CD14-positive monocyte (primary cell): Measurements from ENCODE around the gene EVL. TPM values are rescaled to one million over a fixed set of nuclear protein-coding genes. Genes with fewer than 3 reads are reported as not detected.

Experiments used
- DNase-seq, 3 donors: peaks; one replicate each; pipeline ENCODE4 v3.0.0-alpha.2; 2011 to 2022
- H2AFZ ChIP-seq: 2 replicates; pipeline ENCODE4 v1.6.0; 2012; ENCODE audit warnings: mild to moderate bottlenecking, low read depth, low read length, inconsistent platforms; ENCODE audit not compliant: insufficient read depth, poor library complexity, severe bottlenecking
- H3K27ac ChIP-seq, 2 donors: 1 replicate in 1 of 2; 2 replicates in 1 of 2; pipeline ENCODE4 v1.5.1; 2012 to 2013; ENCODE audit warnings: low read length in 2 of 2, control low read depth in 1 of 2, inconsistent platforms in 1 of 2, low read depth in 1 of 2, mild to moderate bottlenecking in 1 of 2
- H3K27me3 ChIP-seq, 2 donors: one replicate each; pipeline versions ENCODE4 v1.6.0 to v1.6.1; 2011 to 2013; ENCODE audit warnings: low read length in 2 of 2; ENCODE audit not compliant: control insufficient read depth in 2 of 2, insufficient read depth in 2 of 2
- H3K36me3 ChIP-seq, 2 donors: replicated peaks in 1 of 2; 1 replicate in 1 of 2; 2 replicates in 1 of 2; pipeline versions ENCODE4 v1.5.1 to v1.6.1; 2012 to 2013; ENCODE audit warnings: low read length in 2 of 2, control low read depth in 1 of 2, inconsistent platforms in 1 of 2, mild to moderate bottlenecking in 1 of 2; ENCODE audit not compliant: insufficient read depth in 2 of 2, control insufficient read depth in 1 of 2
- H3K4me1 ChIP-seq, 2 donors: 1 replicate in 1 of 2; 2 replicates in 1 of 2; pipeline versions ENCODE4 v1.5.1 to v1.6.1; 2012 to 2013; ENCODE audit warnings: low read length in 2 of 2, control low read depth in 1 of 2, inconsistent platforms in 1 of 2, mild to moderate bottlenecking in 1 of 2, moderate library complexity in 1 of 2; ENCODE audit not compliant: insufficient read depth in 2 of 2, control insufficient read depth in 1 of 2
- H3K4me2 ChIP-seq: replicated peaks from 2 replicates; pipeline ENCODE3; 2012; ENCODE audit warnings: low read length, moderate library complexity, mild to moderate bottlenecking; ENCODE audit not compliant: poor library complexity, severe bottlenecking; ENCODE audit errors: extremely low read depth
- H3K4me3 ChIP-seq, 3 experiments: fragments of 200-600 bp in 1 of 3; sonication (generic) in 1 of 3; replicated peaks in 1 of 3; 1 replicate in 2 of 3; 2 replicates in 1 of 3; pipeline ENCODE4 v1.5.1; 2011 to 2013; ENCODE audit warnings: low read length in 3 of 3, mild to moderate bottlenecking in 3 of 3, control low read depth in 2 of 3, low read depth in 2 of 3, inconsistent platforms in 1 of 3, moderate library complexity in 1 of 3
- H3K79me2 ChIP-seq: 2 replicates; pipeline ENCODE4 v1.6.0; 2012; ENCODE audit warnings: mild to moderate bottlenecking, control low read depth, inconsistent platforms, low read length, moderate library complexity; ENCODE audit not compliant: insufficient read depth
- H3K9ac ChIP-seq: 2 replicates; pipeline ENCODE4 v1.6.0; 2017; ENCODE audit warnings: low read length, mild to moderate bottlenecking; ENCODE audit not compliant: insufficient read depth, poor library complexity, severe bottlenecking
- H3K9me3 ChIP-seq, 2 donors: replicated peaks in 1 of 2; 1 replicate in 1 of 2; 2 replicates in 1 of 2; pipeline versions ENCODE4 v1.5.1 to v1.6.1; 2012 to 2013; ENCODE audit warnings: low read length in 2 of 2, control low read depth in 1 of 2; ENCODE audit not compliant: control insufficient read depth in 1 of 2, insufficient read depth in 1 of 2
- H4K20me1 ChIP-seq: 2 replicates; pipeline ENCODE4 v1.6.0; 2012; ENCODE audit warnings: mild to moderate bottlenecking, low read length, control low read depth, moderate library complexity; ENCODE audit not compliant: insufficient read depth
- H3K27ac Mint-ChIP-seq, 7 donors: one replicate each; pipeline ENCODE4 v1.8.0; 2020; ENCODE audit warnings: mild to moderate bottlenecking in 7 of 7, mixed read lengths in 7 of 7, moderate library complexity in 6 of 7, inconsistent platforms in 2 of 7
- H3K27me3 Mint-ChIP-seq, 3 donors: one replicate each; pipeline ENCODE4 v1.8.0; 2021 to 2022; ENCODE audit warnings: low read depth in 3 of 3, mild to moderate bottlenecking in 3 of 3, mixed read lengths in 3 of 3, moderate library complexity in 3 of 3, inconsistent platforms in 1 of 3
- H3K36me3 Mint-ChIP-seq, 2 donors: one replicate each; pipeline ENCODE4 v1.8.0; 2020; ENCODE audit warnings: mixed read lengths in 2 of 2, inconsistent platforms in 1 of 2, mild to moderate bottlenecking in 1 of 2
- H3K4me1 Mint-ChIP-seq: one replicate; pipeline ENCODE4 v1.8.0; 2020; ENCODE audit warnings: mild to moderate bottlenecking, mixed read lengths
- H3K4me3 Mint-ChIP-seq, 2 donors: one replicate each; pipeline ENCODE4 v1.8.0; 2020; ENCODE audit warnings: mild to moderate bottlenecking in 2 of 2, mixed read lengths in 2 of 2, moderate library complexity in 1 of 2
- H3K9me3 Mint-ChIP-seq, 7 donors: one replicate each; pipeline ENCODE4 v1.8.0; 2020 to 2022; ENCODE audit warnings: mixed read lengths in 7 of 7, mild to moderate bottlenecking in 6 of 7, moderate library complexity in 6 of 7, inconsistent platforms in 2 of 7
- WGBS: methylation state at CpG from one replicate; pipeline ENCODE4 v1.1.5; 2013; ENCODE audit warnings: missing lambda C conversion rate; ENCODE audit not compliant: insufficient coverage; 5-methylcytosine and 5-hydroxymethylcytosine counted together
- intact Hi-C, 2 donors: fragments of 100-400 bp; cut with micrococcal nuclease; formaldehyde crosslinking; loops; one replicate each; pipeline versions ENCODE4 v1.15.0 to v1.15.1; 2023
- polyA plus RNA-seq, 3 donors: library from polyadenylated mRNA; depleted of rRNA in 1 of 3; unstranded in 2 of 3; stranded (reverse) in 1 of 3; fragments of 300-500 nt in 2 of 3; fragments of >200 nt in 1 of 3; fragmentation: Illumina TruSeq in 2 of 3; gene quantifications; 1 replicate in 2 of 3; 2 replicates in 1 of 3; pipeline ENCODE4 v1.2.3, GENCODE V29; 2012 to 2021
- TF ChIP-seq, protein P1 (sequence below): fragments of 200-600 bp; IDR thresholded peaks from one replicate; pipeline ENCODE4 v1.8.0; 2022; ENCODE audit warnings: antibody characterized with exemption, mild to moderate bottlenecking

The EVL gene
- polyA plus RNA-seq, 3 donors = 3.2 to 131 (median 6.7) TPM

- Mint-ChIP-seq H3K36me3 (no peaks in the 10 kb centered on the region), H3K9me3 (no peaks in the 10 kb centered on the region), H3K27me3 (peaks cover 4 to 11% (median 6%) of the 10 kb centered on the region in 3 donors), H3K27ac (no peak overlapping the region), H3K4me3 (no peak overlapping the region), H3K4me1 (peaks cover 11% of the 10 kb centered on the region)
- Histone ChIP-seq H3K27ac (no peak overlapping the region), H3K4me2 (no peak overlapping the region), H3K4me1 (peaks cover 20 to 23% of the 10 kb centered on the region in 2 donors), H3K9me3 (no peaks in the 10 kb centered on the region), H3K36me3 (no peaks in the 10 kb centered on the region), H3K9ac (no peak overlapping the region), H3K79me2 (no peaks in the 10 kb centered on the region), H4K20me1 (no peaks in the 10 kb centered on the region), H3K4me3 (no peak overlapping the region), H2AFZ (no peak overlapping the region), H3K27me3 (no peaks in the 10 kb centered on the region)
- WGBS = no CpG with 5 or more reads among the region's 1 CpG
- TF ChIP-seq, protein P1, sequence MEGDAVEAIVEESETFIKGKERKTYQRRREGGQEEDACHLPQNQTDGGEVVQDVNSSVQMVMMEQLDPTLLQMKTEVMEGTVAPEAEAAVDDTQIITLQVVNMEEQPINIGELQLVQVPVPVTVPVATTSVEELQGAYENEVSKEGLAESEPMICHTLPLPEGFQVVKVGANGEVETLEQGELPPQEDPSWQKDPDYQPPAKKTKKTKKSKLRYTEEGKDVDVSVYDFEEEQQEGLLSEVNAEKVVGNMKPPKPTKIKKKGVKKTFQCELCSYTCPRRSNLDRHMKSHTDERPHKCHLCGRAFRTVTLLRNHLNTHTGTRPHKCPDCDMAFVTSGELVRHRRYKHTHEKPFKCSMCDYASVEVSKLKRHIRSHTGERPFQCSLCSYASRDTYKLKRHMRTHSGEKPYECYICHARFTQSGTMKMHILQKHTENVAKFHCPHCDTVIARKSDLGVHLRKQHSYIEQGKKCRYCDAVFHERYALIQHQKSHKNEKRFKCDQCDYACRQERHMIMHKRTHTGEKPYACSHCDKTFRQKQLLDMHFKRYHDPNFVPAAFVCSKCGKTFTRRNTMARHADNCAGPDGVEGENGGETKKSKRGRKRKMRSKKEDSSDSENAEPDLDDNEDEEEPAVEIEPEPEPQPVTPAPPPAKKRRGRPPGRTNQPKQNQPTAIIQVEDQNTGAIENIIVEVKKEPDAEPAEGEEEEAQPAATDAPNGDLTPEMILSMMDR = no peak
- intact Hi-C loops = no loop called here
- DNase-seq = no peak
These were observed 103.3 kb downstream of the EVL start for GRCh38 chr14:100168506-100168905.

DNA sequence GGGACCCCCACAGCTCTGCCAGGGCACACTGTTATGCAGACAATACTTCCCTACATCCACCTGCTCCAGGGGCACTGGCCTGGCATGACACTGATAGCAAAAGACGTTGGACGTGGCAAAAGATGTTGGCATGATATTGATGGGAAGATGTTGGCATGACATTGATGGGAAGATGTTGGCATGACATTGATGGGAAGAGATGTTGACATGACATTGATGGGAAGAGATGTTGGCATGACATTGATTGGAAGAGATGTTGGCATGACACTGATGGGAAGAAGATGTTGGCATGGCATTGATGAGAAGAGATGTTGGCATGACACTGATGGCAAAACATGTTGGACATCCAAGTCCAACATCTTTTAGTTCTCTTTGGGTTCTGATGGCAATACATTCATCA is 105.7 kb downstream of the EVL start:
- H3K27me3 Mint-ChIP-seq = peaks cover 5 to 11% (median 7%) of the 10 kb centered on the region in 3 donors
- peaks cover 11% of the 10 kb centered on the region for H3K4me1 Mint-ChIP-seq
- H3K4me3 Mint-ChIP-seq = no peak overlapping the region
- TF ChIP-seq, protein P1 = no peak
- Histone ChIP-seq H4K20me1 (no peaks in the 10 kb centered on the region), H3K36me3 (no peaks in the 10 kb centered on the region), H3K4me3 (no peak overlapping the region), H3K9ac (no peak overlapping the region), H2AFZ (no peak overlapping the region), H3K27ac (no peak overlapping the region), H3K79me2 (no peaks in the 10 kb centered on the region), H3K9me3 (no peaks in the 10 kb centered on the region), H3K4me1 (peaks cover 20 to 23% of the 10 kb centered on the region in 2 donors), H3K27me3 (no peaks in the 10 kb centered on the region), H3K4me2 (no peak overlapping the region)
- intact Hi-C loops = no loop called here
- peaks cover 0 to 2% (median 0%) of the 10 kb centered on the region in 7 donors for H3K9me3 Mint-ChIP-seq
- H3K27ac Mint-ChIP-seq = no peak overlapping the region
- no peaks in the 10 kb centered on the region for H3K36me3 Mint-ChIP-seq
- WGBS = 100% methylated on average over 2 of the region's 2 CpGs
- DNase-seq = no peak
